ENCODE measurements around the gene IER5.
"Not testable (repeated sequence)": the region's sequence is repeated elsewhere in the genome, so short reads cannot be mapped to it uniquely, and the experiment has no call there.

IER5 gene

DNA sequence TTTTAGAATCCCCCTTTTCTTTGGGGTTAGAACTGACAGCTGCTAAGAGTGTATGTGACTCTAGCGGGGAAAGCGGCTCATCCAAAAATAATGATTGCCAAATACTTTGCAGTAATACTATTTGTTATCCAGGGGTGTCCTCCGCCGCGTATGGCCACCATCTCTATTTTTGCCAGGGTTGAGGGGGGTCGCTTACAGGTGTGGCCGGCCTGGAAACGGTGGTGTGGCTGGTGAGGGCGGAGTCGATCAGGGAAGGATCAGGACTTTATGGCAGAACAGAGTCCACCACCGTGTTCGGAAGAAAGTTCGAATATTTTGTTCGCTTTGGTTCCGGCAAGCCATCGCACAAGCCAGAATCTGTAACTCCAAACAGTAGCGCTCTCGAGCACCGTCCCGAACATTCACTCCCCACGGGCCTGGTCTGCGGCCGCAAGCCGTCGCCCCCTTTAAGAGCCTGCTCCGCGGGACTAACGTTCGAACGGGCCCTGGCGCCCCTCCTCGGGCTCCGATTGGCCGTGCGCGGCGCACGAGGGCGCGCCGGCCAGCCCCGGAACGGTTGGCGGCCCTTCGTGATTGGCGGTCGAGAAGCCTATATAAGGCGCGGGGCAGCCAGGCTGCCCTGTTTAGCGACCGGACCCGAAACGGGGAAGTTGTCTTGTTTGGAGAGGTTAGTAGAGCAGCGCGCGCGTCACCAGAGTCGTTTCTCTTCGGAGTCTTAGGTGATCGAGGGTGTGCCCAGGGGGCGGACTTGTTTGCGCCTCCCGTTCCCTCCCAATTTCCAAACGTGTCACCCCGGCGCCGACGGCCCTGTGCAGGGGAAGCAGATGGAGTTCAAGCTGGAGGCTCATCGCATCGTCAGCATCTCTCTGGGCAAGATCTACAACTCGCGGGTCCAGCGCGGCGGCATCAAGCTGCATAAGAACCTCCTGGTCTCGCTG is at the start of gene IER5:
Gene IER5, plus strand, starts transcription at position 622 of the 938 bp plus-strand sequence. Its CDS starts 203 bp downstream, at position 825.
- DNase-seq = peak; percentile 85
- H3K27me3 ChIP-seq (ENCODE audit: insufficient read depth, low read depth, severe bottlenecking) = no peaks in the 10 kb centered on the region
- H3K4me3 ChIP-seq (ENCODE audit: low read depth, low read length) = peak within 1 kb of the TSS; percentile 60
- no peak for TF ChIP-seq CTCF (IDR thresholded peaks at IDR 0.05; ENCODE audit: low read depth, low read length)
- no peaks in the 10 kb centered on the region for H3K9me3 ChIP-seq (ENCODE audit: severe bottlenecking)
- peaks cover 31% of the 10 kb centered on the region for H3K36me3 ChIP-seq
- H3K27ac ChIP-seq = peak within 1 kb of the TSS; percentile 42; the same call in 1 of the 2 replicates

GRCh38 chr1:181040284-181040865 is 48.1 kb upstream of the IER5 start:
- no peak for DNase-seq
- TF ChIP-seq CTCF (IDR thresholded peaks at IDR 0.05; ENCODE audit: low read depth, low read length) = no peak
- H3K9me3 ChIP-seq (ENCODE audit: severe bottlenecking) = no peaks in the 10 kb centered on the region
- H3K4me3 ChIP-seq (ENCODE audit: low read depth, low read length) = no peak overlapping the region
- H3K27me3 ChIP-seq (ENCODE audit: insufficient read depth, low read depth, severe bottlenecking) = no peaks in the 10 kb centered on the region
- H3K27ac ChIP-seq = no peak overlapping the region
- H3K36me3 ChIP-seq = no peaks in the 10 kb centered on the region

DNA sequence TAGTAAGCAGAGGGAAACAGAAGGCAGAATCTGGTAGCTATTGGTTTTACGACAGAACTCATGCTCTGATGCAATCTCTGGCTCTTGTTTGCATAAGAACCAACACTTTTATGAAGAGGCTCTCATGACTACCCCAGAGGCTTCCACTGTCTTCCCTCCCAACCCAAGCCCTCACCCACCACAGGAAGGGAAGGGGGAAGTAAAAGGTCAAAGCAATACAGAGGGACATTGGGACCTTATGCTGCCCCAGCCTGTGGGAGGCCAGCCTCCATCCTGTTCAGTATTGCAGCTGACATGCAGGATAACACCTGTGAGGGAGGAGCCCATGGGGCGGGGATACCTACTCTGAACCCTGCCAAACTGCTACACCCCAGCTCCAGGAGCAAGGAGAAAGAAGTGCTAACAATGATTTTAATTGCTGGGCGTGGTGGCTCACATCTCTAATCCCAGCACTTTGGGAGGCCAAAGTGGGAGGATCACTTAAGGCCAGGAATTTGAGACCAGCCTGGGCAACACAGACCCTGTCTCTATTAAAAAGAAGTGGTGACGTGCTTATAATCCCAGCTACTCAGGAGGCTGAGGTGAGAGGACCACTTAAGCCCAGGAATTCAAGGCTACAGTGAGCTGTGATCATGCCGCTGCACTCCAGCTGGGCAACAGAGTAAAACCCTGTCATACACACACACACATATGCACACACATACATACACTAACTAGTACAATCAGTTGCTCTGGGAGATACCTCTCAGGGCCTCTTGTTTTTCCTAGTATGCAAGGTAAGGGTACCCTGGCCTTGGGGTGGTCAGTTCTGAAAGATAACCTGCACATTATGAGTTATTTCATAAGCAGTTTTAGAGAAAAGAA is 45.2 kb upstream of the IER5 start:
- H3K9me3 ChIP-seq (ENCODE audit: severe bottlenecking) = no peaks in the 10 kb centered on the region
- H3K4me3 ChIP-seq (ENCODE audit: low read depth, low read length) = no peak overlapping the region
- no peak for DNase-seq
- no peaks in the 10 kb centered on the region for H3K27me3 ChIP-seq (ENCODE audit: insufficient read depth, low read depth, severe bottlenecking)
- H3K27ac ChIP-seq = no peak overlapping the region
- no peak for TF ChIP-seq CTCF (IDR thresholded peaks at IDR 0.05; ENCODE audit: low read depth, low read length)
- H3K36me3 ChIP-seq = no peaks in the 10 kb centered on the region

GRCh38 chr1:181044449-181044966 is 44.0 kb upstream of the IER5 start:
- no peak for TF ChIP-seq CTCF (IDR thresholded peaks at IDR 0.05; ENCODE audit: low read depth, low read length)
- no peaks in the 10 kb centered on the region for H3K36me3 ChIP-seq
- no peaks in the 10 kb centered on the region for H3K9me3 ChIP-seq (ENCODE audit: severe bottlenecking)
- H3K27me3 ChIP-seq (ENCODE audit: insufficient read depth, low read depth, severe bottlenecking) = no peaks in the 10 kb centered on the region
- DNase-seq = no peak
- H3K4me3 ChIP-seq (ENCODE audit: low read depth, low read length) = no peak overlapping the region
- no peak overlapping the region for H3K27ac ChIP-seq

GRCh38 chr1:181045946-181046345 is 42.6 kb upstream of the IER5 start:
- not testable (repeated sequence) for H3K27me3 ChIP-seq (ENCODE audit: insufficient read depth, low read depth, severe bottlenecking); DNase-seq; H3K36me3 ChIP-seq; H3K27ac ChIP-seq; H3K9me3 ChIP-seq (ENCODE audit: severe bottlenecking); H3K4me3 ChIP-seq (ENCODE audit: low read depth, low read length)
